Activated T-cell treated with anti-CD3 and anti-CD28 coated beads, Interleukin-2, amount 50 U/mL, for 72 hours (primary cell): ENCODE measurements around the gene TEN1. TPM values are rescaled to one million over a fixed set of nuclear protein-coding genes. Genes with fewer than 3 reads are reported as not detected.

Experiments
- ATAC-seq, 2 donors: fragments of 150-1000 bp; cut with Tn5 transposase; replicated peaks in 1 of 2; 2 replicates each; pipeline ENCODE4 v1.10.0; 2021; ENCODE audit warnings: moderate library complexity in 2 of 2, mild to moderate bottlenecking in 1 of 2
- DNase-seq, 2 donors: peaks; one replicate each; pipeline ENCODE4 v3.0.0; 2021 to 2022; ENCODE audit warnings: mixed read lengths in 1 of 2
- H3K27ac Mint-ChIP-seq: one replicate; pipeline ENCODE4 v1.8.0; 2022; ENCODE audit warnings: mild to moderate bottlenecking, moderate library complexity, mixed read lengths
- H3K27me3 Mint-ChIP-seq: one replicate; pipeline ENCODE4 v1.8.0; 2022; ENCODE audit warnings: low read depth, mixed read lengths
- H3K36me3 Mint-ChIP-seq, 2 donors: one replicate each; pipeline ENCODE4 v1.8.0; 2022; ENCODE audit warnings: mixed read lengths in 2 of 2, mild to moderate bottlenecking in 1 of 2; ENCODE audit not compliant: insufficient read depth in 2 of 2
- H3K4me1 Mint-ChIP-seq: one replicate; pipeline ENCODE4 v1.8.0; 2022; ENCODE audit warnings: low read depth, mixed read lengths
- H3K4me3 Mint-ChIP-seq, 2 donors: one replicate each; pipeline ENCODE4 v1.8.0; 2022; ENCODE audit warnings: mild to moderate bottlenecking in 2 of 2, mixed read lengths in 2 of 2, moderate library complexity in 2 of 2
- H3K9me3 Mint-ChIP-seq, 2 donors: one replicate each; pipeline ENCODE4 v1.8.0; 2022; ENCODE audit warnings: mixed read lengths in 2 of 2
- total RNA-seq, 2 donors: library from RNA; stranded (reverse); gene quantifications; one replicate each; pipeline ENCODE4 v1.2.3, GENCODE V29; 2022

Gene TEN1
- total RNA-seq, 2 donors from 2014 or later, result 18.2 to 21.8 TPM

- H3K4me3 Mint-ChIP-seq, result no peak overlapping the region
- DNase-seq, result no peak
- no peaks in the 10 kb centered on the region for H3K27me3 Mint-ChIP-seq
- peaks cover 8% of the 10 kb centered on the region for H3K4me1 Mint-ChIP-seq
- no peaks in the 10 kb centered on the region for H3K9me3 Mint-ChIP-seq
- H3K27ac Mint-ChIP-seq, result no peak overlapping the region
- no peaks in the 10 kb centered on the region for H3K36me3 Mint-ChIP-seq
- ATAC-seq, result no peak
These were observed 38.7 kb downstream of the TEN1 start for GRCh38 chr17:76017481-76018339.

DNA sequence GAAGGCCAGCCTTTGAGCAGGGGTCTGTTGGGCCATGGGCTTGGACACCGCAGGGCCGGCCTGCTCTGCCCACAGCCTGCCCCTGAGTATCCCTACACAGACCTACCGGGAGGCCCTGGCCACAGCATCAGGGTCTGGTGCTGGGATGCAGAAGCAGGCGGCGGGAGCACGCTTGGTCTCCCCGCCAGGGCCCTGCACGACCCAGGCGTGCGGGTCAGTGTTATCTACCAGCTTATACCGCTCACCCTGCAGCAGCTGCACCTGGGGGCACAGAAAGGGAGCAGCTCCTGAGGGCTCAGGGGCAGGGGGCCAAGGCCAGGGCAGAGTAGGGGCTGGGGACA lies 39.3 kb downstream of the TEN1 start:
- DNase-seq, result no peak
- H3K4me1 Mint-ChIP-seq, result peaks cover 8% of the 10 kb centered on the region
- no peak for ATAC-seq
- no peaks in the 10 kb centered on the region for H3K9me3 Mint-ChIP-seq
- H3K36me3 Mint-ChIP-seq, result no peaks in the 10 kb centered on the region
- H3K27me3 Mint-ChIP-seq, result no peaks in the 10 kb centered on the region
- H3K27ac Mint-ChIP-seq, result no peak overlapping the region
- no peak overlapping the region for H3K4me3 Mint-ChIP-seq

- DNase-seq (no peak), ATAC-seq (no peak)
- Mint-ChIP-seq H3K27me3 (no peaks in the 10 kb centered on the region), H3K4me1 (peaks cover 8% of the 10 kb centered on the region), H3K27ac (no peak overlapping the region), H3K36me3 (no peaks in the 10 kb centered on the region), H3K9me3 (no peaks in the 10 kb centered on the region), H3K4me3 (no peak overlapping the region)
These were observed 39.8 kb downstream of the TEN1 start for GRCh38 chr17:76018801-76019200.

- Mint-ChIP-seq H3K36me3 (no peaks in the 10 kb centered on the region), H3K9me3 (no peaks in the 10 kb centered on the region), H3K4me3 (no peak overlapping the region), H3K27ac (no peak overlapping the region), H3K4me1 (no peaks in the 10 kb centered on the region), H3K27me3 (no peaks in the 10 kb centered on the region)
- no peak for ATAC-seq
- no peak for DNase-seq
These were observed 40.9 kb downstream of the TEN1 start for GRCh38 chr17:76019833-76020467.

DNA sequence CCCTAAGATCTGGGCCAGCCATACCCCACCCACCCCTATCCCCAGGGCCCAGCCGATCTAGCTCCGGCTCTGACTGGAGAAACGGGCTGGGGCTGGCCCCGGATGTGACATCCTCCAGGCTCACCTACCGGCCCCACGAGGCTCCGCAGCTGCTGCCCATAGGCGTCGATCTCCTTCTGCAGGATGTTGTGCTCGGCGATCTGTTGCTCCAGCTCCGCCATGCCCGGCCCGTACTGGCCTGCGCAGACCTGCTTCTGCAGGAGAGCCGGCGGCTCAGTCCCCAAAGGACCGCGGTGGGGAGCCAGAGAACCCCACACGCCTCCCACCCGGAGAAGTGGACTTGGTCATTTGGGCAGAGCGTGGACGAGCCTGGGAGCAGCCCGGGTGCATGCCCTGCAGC lies 43.2 kb downstream of the TEN1 start:
- Mint-ChIP-seq H3K36me3 (no peaks in the 10 kb centered on the region), H3K4me3 (no peak overlapping the region), H3K9me3 (no peaks in the 10 kb centered on the region), H3K27me3 (no peaks in the 10 kb centered on the region), H3K4me1 (peaks cover under 1% of the 10 kb centered on the region), H3K27ac (no peak overlapping the region)
- DNase-seq, result no peak
- ATAC-seq, result no peak

DNA sequence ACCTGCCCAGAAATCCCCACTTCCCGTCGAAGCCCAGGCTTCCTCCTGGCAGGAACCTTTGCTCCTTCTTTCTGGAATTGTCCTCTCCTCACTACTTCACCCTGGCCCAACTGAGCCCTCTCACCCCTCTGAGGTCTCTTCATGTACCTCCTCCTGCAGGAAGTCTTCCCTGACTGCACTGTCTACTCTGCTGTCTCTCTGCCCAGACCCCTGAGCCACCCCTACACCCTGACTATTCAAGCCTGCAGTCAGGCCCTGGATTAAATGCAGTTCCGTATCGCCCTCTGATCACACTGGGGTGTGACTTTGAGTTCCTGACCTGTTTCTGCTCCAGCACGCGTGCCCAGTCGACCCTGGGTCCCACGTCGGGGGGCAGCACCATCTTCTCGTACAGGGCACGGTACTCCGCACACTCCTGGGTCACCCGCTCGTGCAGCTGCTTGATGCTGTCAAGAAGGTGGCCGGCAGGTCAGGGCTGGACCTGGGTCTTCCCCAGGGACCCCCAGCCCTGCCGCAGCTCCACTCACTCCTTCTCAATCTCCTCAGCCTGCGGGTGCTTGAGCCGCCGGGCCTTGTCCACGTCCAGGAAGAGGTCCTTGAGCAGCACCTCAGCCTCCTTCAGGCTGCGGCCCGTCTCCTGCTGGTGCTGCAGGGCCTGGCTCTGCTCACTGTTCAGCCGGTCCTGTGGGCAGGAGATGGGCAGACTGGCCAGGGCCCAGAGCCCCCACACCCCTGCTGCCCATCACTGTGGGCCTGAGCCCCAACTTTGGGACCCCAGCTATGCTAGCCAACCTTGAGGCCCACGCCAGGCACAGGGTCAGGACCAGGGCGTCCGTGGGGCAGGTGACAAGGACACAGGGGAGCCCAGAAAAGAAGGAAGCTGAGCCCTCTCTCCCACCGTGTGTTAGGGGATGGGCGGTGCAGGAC lies 44.2 kb downstream of the TEN1 start:
- Mint-ChIP-seq H3K9me3 (no peaks in the 10 kb centered on the region), H3K27ac (no peak overlapping the region), H3K4me3 (no peak overlapping the region), H3K36me3 (no peaks in the 10 kb centered on the region), H3K4me1 (peaks cover 4% of the 10 kb centered on the region), H3K27me3 (no peaks in the 10 kb centered on the region)
- DNase-seq, result no peak
- no peak for ATAC-seq

GRCh38 chr17:76023900-76024237 lies 44.8 kb downstream of the TEN1 start:
- H3K27ac Mint-ChIP-seq, result no peak overlapping the region
- no peaks in the 10 kb centered on the region for H3K36me3 Mint-ChIP-seq
- no peaks in the 10 kb centered on the region for H3K9me3 Mint-ChIP-seq
- ATAC-seq (no peak), DNase-seq (no peak)
- no peaks in the 10 kb centered on the region for H3K27me3 Mint-ChIP-seq
- H3K4me3 Mint-ChIP-seq, result no peak overlapping the region
- H3K4me1 Mint-ChIP-seq, result peaks cover 4% of the 10 kb centered on the region

DNA sequence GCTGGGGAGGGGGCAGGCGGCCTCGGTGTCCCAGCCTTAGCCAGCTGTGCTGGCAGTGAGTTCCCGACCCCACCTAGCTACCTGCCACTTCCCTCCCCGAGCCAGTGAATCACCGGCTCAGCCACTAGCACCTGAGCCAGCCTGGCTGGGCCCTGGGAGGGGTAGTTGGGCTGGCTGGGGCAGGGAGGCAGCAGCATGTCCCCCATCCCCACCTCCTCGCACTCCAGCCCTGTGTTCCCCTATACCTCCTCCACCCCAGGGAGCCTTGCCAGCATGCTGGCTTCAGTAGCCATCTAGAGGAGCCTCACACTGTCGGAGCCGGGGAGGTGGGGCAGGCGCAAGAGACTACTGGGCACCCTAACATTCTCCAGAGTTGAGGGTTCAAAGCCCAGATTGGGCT lies 45.3 kb downstream of the TEN1 start:
- H3K36me3 Mint-ChIP-seq, result no peaks in the 10 kb centered on the region
- H3K4me3 Mint-ChIP-seq, result no peak overlapping the region
- no peaks in the 10 kb centered on the region for H3K9me3 Mint-ChIP-seq
- ATAC-seq, result no peak
- H3K27ac Mint-ChIP-seq, result no peak overlapping the region
- no peak for DNase-seq
- H3K4me1 Mint-ChIP-seq, result peaks cover 9% of the 10 kb centered on the region
- no peaks in the 10 kb centered on the region for H3K27me3 Mint-ChIP-seq

DNA sequence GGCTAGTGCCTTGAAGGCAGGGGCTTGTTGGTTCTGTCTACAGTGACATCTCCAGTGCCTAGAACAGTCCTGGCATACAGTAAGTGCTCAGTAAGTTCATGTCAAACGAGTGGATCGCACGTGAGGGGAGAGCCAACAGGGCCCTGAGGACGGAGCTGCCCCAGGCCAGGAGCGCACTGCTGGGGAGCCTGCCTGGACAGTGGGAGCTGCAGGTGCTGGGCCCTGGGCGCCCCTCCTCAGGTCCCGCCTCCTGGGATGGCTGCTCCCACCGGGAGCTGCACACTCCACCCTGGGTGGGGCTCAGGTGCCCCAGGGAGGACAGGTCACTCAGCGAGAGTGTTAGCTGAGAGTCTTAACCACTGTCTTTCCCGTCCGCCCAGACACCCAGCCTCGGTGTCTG lies 46.3 kb downstream of the TEN1 start:
- Mint-ChIP-seq H3K9me3 (no peaks in the 10 kb centered on the region), H3K4me1 (peaks cover 16% of the 10 kb centered on the region), H3K27ac (no peak overlapping the region), H3K36me3 (no peaks in the 10 kb centered on the region), H3K4me3 (no peak overlapping the region), H3K27me3 (no peaks in the 10 kb centered on the region)
- ATAC-seq (no peak), DNase-seq (no peak)

DNA sequence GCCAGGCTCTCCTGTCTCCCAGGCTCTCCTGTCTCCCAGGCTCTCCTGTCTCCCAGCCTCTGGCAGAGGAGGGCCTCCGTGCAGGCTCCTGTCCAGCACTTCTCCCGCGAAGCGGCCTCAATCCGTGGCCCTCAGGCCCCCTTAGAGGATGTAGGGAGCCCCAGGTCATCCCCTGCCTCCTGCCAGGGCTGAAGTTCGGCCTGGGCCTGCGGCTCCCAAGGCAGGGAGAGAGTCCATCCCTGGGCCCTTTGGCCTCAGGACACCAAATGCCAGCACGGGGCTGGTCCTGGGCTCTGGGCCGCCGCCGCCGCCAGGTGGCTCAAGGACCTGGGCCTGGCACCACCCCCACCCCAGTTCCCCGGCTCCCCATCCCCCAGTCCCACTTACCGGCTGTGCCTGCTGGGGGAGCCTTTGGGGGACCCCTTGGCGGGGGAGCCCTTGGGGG lies 47.7 kb downstream of the TEN1 start:
- no peaks in the 10 kb centered on the region for H3K36me3 Mint-ChIP-seq
- no peak overlapping the region for H3K4me3 Mint-ChIP-seq
- H3K4me1 Mint-ChIP-seq, result peaks cover 16% of the 10 kb centered on the region
- no peaks in the 10 kb centered on the region for H3K9me3 Mint-ChIP-seq
- H3K27me3 Mint-ChIP-seq, result no peaks in the 10 kb centered on the region
- DNase-seq (no peak), ATAC-seq (no peak)
- no peak overlapping the region for H3K27ac Mint-ChIP-seq

GRCh38 chr17:76027159-76027839 lies 48.3 kb downstream of the TEN1 start, which contains the start of gene EVPL:
EVPL (minus strand) TSS chr17:76027306; CDS start chr17:76027198, 108 bp downstream.
- Mint-ChIP-seq H3K27ac (no peak within 1 kb of the TSS), H3K4me1 (peaks cover 16% of the 10 kb centered on the region), H3K27me3 (no peaks in the 10 kb centered on the region)

GRCh38 chr17:76032073-76032779 lies 53.2 kb downstream of the TEN1 start:
- H3K9me3 Mint-ChIP-seq, result no peaks in the 10 kb centered on the region
- no peak overlapping the region for H3K4me3 Mint-ChIP-seq
- no peak for ATAC-seq
- no peak for DNase-seq
- no peak overlapping the region for H3K27ac Mint-ChIP-seq
- no peaks in the 10 kb centered on the region for H3K36me3 Mint-ChIP-seq
- peaks cover 24% of the 10 kb centered on the region for H3K4me1 Mint-ChIP-seq
- no peaks in the 10 kb centered on the region for H3K27me3 Mint-ChIP-seq

More at GRCh38 chr17:76027159-76027839, 48.3 kb downstream of the TEN1 start, which contains the start of gene EVPL:
- ATAC-seq, result no peak
- DNase-seq, result no peak
- Mint-ChIP-seq H3K36me3 (no peaks in the 10 kb centered on the region), H3K4me3 (no peak within 1 kb of the TSS), H3K9me3 (no peaks in the 10 kb centered on the region)
